ENCODE results near the gene DGKE. TPM values are rescaled to one million over a fixed set of nuclear protein-coding genes. Genes with fewer than 3 reads are reported as not detected.

DGKE gene
- total and polyA plus RNA-seq, 2 of the 13 experiments (the other 11 are each of a cell fraction or from before 2014, with no cell fraction given) = 3.2 to 5.3 TPM

DNA sequence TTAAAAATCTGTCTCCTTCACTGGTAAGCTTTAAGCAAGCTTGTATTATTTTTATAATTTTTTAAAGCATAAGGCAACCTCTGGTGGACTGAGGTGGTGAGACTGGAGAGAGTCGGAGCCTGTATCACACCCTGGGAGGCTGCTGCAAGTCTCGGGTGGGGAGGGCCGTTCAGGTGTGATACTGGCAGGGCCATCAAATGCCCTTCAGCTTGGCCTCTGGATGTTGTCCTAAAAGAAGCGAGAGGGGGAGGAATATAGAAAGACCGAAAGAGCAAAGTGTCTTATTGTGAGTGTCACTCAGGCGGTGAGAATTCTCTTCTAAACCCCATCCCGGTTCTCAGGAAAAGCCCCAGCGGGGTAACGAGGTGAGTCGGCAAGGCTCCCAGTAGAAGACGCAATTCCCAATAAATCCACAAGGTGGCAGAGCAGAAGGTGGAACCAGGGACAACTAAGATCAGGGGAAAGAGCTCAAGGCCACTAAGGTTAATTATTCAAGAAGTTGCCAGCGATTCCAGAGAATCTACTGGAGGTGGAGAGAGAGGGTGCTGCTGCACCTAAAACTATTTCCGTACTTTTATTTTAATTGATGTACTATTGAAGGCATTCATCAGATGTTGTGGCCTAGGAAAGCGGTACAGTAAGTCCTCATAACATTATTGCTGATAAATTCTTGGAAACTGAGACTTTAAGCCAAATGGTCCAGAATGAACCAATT, 14.4 kb upstream of the DGKE start (continued):
- TF ChIP-seq, protein P1, sequence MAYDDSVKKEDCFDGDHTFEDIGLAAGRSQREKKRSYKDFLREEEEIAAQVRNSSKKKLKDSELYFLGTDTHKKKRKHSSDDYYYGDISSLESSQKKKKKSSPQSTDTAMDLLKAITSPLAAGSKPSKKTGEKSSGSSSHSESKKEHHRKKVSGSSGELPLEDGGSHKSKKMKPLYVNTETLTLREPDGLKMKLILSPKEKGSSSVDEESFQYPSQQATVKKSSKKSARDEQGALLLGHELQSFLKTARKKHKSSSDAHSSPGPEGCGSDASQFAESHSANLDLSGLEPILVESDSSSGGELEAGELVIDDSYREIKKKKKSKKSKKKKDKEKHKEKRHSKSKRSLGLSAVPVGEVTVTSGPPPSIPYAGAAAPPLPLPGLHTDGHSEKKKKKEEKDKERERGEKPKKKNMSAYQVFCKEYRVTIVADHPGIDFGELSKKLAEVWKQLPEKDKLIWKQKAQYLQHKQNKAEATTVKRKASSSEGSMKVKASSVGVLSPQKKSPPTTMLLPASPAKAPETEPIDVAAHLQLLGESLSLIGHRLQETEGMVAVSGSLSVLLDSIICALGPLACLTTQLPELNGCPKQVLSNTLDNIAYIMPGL (CRISPR knock-in tag; IDR thresholded peaks at IDR 0.05; ENCODE audit: borderline replicate concordance in 1 of 2, low read depth in 1 of 2) = peak; percentile 83 to 85; a peak in 2 of 4 replicates
- TF ChIP-seq, protein P2, sequence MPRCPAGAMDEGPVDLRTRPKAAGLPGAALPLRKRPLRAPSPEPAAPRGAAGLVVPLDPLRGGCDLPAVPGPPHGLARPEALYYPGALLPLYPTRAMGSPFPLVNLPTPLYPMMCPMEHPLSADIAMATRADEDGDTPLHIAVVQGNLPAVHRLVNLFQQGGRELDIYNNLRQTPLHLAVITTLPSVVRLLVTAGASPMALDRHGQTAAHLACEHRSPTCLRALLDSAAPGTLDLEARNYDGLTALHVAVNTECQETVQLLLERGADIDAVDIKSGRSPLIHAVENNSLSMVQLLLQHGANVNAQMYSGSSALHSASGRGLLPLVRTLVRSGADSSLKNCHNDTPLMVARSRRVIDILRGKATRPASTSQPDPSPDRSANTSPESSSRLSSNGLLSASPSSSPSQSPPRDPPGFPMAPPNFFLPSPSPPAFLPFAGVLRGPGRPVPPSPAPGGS (CRISPR knock-in tag; IDR thresholded peaks at IDR 0.05) = no peak
- peak; percentile 70 for TF ChIP-seq XRCC5 (optimal IDR thresholded peaks at IDR 0.05; ENCODE audit: low read length)
- TF ChIP-seq BCL6 (CRISPR knock-in tag; IDR thresholded peaks at IDR 0.05) = peak; percentile 51
- TF ChIP-seq ZNF792 (CRISPR knock-in tag; IDR thresholded peaks at IDR 0.05) = peak; percentile 59; the same call in 1 of the 2 replicates
- no peak for TF ChIP-seq ZBTB20 (CRISPR knock-in tag; IDR thresholded peaks at IDR 0.05; ENCODE audit: borderline replicate concordance, low read depth)
- TF ChIP-seq KLF16 (CRISPR knock-in tag; IDR thresholded peaks at IDR 0.05) = peak in 1 of 2 experiments; percentile 49; a peak in 1 of 4 replicates
- no peak for TF ChIP-seq ZNF777 (CRISPR knock-in tag; IDR thresholded peaks at IDR 0.05)
- no peak for TF ChIP-seq TBP (CRISPR knock-in tag; IDR thresholded peaks at IDR 0.05)
- TF ChIP-seq, protein P3, sequence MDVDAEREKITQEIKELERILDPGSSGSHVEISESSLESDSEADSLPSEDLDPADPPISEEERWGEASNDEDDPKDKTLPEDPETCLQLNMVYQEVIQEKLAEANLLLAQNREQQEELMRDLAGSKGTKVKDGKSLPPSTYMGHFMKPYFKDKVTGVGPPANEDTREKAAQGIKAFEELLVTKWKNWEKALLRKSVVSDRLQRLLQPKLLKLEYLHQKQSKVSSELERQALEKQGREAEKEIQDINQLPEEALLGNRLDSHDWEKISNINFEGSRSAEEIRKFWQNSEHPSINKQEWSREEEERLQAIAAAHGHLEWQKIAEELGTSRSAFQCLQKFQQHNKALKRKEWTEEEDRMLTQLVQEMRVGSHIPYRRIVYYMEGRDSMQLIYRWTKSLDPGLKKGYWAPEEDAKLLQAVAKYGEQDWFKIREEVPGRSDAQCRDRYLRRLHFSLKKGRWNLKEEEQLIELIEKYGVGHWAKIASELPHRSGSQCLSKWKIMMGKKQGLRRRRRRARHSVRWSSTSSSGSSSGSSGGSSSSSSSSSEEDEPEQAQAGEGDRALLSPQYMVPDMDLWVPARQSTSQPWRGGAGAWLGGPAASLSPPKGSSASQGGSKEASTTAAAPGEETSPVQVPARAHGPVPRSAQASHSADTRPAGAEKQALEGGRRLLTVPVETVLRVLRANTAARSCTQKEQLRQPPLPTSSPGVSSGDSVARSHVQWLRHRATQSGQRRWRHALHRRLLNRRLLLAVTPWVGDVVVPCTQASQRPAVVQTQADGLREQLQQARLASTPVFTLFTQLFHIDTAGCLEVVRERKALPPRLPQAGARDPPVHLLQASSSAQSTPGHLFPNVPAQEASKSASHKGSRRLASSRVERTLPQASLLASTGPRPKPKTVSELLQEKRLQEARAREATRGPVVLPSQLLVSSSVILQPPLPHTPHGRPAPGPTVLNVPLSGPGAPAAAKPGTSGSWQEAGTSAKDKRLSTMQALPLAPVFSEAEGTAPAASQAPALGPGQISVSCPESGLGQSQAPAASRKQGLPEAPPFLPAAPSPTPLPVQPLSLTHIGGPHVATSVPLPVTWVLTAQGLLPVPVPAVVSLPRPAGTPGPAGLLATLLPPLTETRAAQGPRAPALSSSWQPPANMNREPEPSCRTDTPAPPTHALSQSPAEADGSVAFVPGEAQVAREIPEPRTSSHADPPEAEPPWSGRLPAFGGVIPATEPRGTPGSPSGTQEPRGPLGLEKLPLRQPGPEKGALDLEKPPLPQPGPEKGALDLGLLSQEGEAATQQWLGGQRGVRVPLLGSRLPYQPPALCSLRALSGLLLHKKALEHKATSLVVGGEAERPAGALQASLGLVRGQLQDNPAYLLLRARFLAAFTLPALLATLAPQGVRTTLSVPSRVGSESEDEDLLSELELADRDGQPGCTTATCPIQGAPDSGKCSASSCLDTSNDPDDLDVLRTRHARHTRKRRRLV (CRISPR knock-in tag; IDR thresholded peaks at IDR 0.05) = no peak
- TF ChIP-seq, protein P4, sequence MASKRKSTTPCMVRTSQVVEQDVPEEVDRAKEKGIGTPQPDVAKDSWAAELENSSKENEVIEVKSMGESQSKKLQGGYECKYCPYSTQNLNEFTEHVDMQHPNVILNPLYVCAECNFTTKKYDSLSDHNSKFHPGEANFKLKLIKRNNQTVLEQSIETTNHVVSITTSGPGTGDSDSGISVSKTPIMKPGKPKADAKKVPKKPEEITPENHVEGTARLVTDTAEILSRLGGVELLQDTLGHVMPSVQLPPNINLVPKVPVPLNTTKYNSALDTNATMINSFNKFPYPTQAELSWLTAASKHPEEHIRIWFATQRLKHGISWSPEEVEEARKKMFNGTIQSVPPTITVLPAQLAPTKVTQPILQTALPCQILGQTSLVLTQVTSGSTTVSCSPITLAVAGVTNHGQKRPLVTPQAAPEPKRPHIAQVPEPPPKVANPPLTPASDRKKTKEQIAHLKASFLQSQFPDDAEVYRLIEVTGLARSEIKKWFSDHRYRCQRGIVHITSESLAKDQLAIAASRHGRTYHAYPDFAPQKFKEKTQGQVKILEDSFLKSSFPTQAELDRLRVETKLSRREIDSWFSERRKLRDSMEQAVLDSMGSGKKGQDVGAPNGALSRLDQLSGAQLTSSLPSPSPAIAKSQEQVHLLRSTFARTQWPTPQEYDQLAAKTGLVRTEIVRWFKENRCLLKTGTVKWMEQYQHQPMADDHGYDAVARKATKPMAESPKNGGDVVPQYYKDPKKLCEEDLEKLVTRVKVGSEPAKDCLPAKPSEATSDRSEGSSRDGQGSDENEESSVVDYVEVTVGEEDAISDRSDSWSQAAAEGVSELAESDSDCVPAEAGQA (IDR thresholded peaks at IDR 0.05; ENCODE audit: low read depth) = no peak
- TF ChIP-seq, protein P4 (CRISPR knock-in tag; IDR thresholded peaks at IDR 0.05; ENCODE audit: borderline replicate concordance) = no peak
- peak; percentile 82 for TF ChIP-seq TEAD3 (CRISPR knock-in tag; optimal IDR thresholded peaks at IDR 0.05; ENCODE audit: borderline replicate concordance)

Measured in HepG2 (cell line).